Ovary (tissue), 9 donors: Measurements from ENCODE around the gene MYO9A. TPM values are rescaled to one million over a fixed set of nuclear protein-coding genes. Genes with fewer than 3 reads are reported as not detected.
"Not testable (repeated sequence)": the region's sequence is repeated elsewhere in the genome, so short reads cannot be mapped to it uniquely, and the experiment has no call there.

Source experiments
- DNase-seq, 5 donors: peaks; one replicate each; pipeline ENCODE4 v3.0.0-alpha.2; 2019 to 2020
- H3K27ac ChIP-seq, 2 donors: fragments of 200-600 bp; one replicate each; pipeline versions ENCODE4 v1.5.1 to v1.8.0; 2019 to 2022
- H3K27me3 ChIP-seq: fragments of 200-600 bp; one replicate; pipeline ENCODE4 v1.8.0; 2022
- H3K36me3 ChIP-seq: fragments of 200-600 bp; sonication (generic); one replicate; pipeline ENCODE4 v1.5.1; 2019
- H3K4me1 ChIP-seq: one replicate; pipeline ENCODE4 v1.8.1; 2013; ENCODE audit warnings: mild to moderate bottlenecking, moderate library complexity; ENCODE audit not compliant: insufficient read depth
- H3K4me3 ChIP-seq: fragments of 200-600 bp; sonication (generic); one replicate; pipeline ENCODE4 v1.5.1; 2017
- H3K9me3 ChIP-seq, 2 donors: fragments of 200-600 bp in 1 of 2; sonication (generic) in 1 of 2; one replicate each; pipeline versions ENCODE4 v1.5.1 to v1.8.1; 2013 to 2019; ENCODE audit warnings: mild to moderate bottlenecking in 1 of 2, moderate library complexity in 1 of 2
- EP300 ChIP-seq: sonication (generic); formaldehyde crosslinking; IDR thresholded peaks from one replicate; pipeline ENCODE4 v1.6.1; 2017; ENCODE audit warnings: antibody characterized with exemption
- POLR2A ChIP-seq: fragments of 450-650 bp; IDR thresholded peaks from one replicate; pipeline ENCODE4 v1.6.1; 2017; ENCODE audit warnings: antibody characterized with exemption, mild to moderate bottlenecking, moderate library complexity
- WGBS, 3 donors: extraction: QIAGEN DNeasy Blood & Tissue Kit in 1 of 3; methylation state at CpG; one replicate each; pipeline versions ENCODE4 v1.1.5 to v1.1.7; 2013 to 2017; 5-methylcytosine and 5-hydroxymethylcytosine counted together
- intact Hi-C, 4 donors: fragments of 100-400 bp; cut with DNase I; formaldehyde crosslinking; loops; one replicate each; pipeline versions ENCODE4 v1.11.0 to v1.15.1; 2022 to 2023
- polyA plus RNA-seq, 2 donors: library from polyadenylated mRNA; stranded (reverse); fragments of 200-250 nt in 1 of 2; fragments of 350-450 nt in 1 of 2; fragmentation: Illumina TruSeq in 1 of 2; extraction: RNeasy Lipid Tissue Mini Kit (QIAGEN cat#74804) in 1 of 2; gene quantifications; one replicate each; pipeline ENCODE4 v1.2.3, GENCODE V29; 2013 to 2014
- total RNA-seq, 7 donors: library from RNA; depleted of rRNA in 2 of 7; stranded (reverse); fragments of >200 nt in 2 of 7; fragmentation: NEBNext Ultra II Directional in 3 of 7; extraction: Animal tissue kit (Norgen Biotek cat#: 25700) in 3 of 7; gene quantifications; one replicate each; pipeline versions ENCODE4 v1.1.0 to v1.2.4, GENCODE V29; 2016 to 2023
- TF ChIP-seq, protein P1 (sequence below), 3 donors: fragments of 450-650 bp in 2 of 3; fragments of 200-600 bp in 1 of 3; IDR thresholded peaks; one replicate each; pipeline versions ENCODE4 v1.5.1 to v1.8.0; 2016 to 2022; ENCODE audit warnings: antibody characterized with exemption in 3 of 3, mild to moderate bottlenecking in 1 of 3
- donor health status: DM: no; HTN: no; CAD: no; lungs with moderate emphysema.
- donor health status: DM: no; HTN: no; CAD: no.
- donor health status: Bipolar disorder and iron deficiency.
- donor health status: DM: yes; HTN: yes; CAD: no.
- donor health status: DM: no; HTN: no; CAD: no.
- donor health status: DM: yes; HTN: yes; CAD: no.

Gene MYO9A
- total and polyA plus RNA-seq, 9 donors: 8.1 to 71.6 (median 57.2) TPM

DNA sequence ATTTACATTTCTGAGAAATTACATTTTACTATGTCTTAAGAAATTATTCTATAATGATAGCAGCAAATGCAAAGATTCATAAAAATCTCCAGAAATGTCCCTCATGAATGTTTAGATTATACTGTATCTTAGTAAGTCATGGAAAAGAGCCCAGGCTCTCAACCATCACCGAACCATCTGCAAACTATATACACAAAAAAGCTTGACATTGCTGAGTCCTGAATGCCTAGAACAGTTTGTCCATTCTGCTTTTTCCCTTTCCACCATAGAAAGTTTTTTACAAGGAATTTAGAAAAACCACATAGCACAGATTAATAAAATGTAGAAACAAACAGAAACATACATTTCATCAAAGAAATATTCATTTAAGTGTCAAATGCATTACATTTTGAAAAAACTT is 83.6 kb downstream of the MYO9A start:
- TF ChIP-seq, protein P1, sequence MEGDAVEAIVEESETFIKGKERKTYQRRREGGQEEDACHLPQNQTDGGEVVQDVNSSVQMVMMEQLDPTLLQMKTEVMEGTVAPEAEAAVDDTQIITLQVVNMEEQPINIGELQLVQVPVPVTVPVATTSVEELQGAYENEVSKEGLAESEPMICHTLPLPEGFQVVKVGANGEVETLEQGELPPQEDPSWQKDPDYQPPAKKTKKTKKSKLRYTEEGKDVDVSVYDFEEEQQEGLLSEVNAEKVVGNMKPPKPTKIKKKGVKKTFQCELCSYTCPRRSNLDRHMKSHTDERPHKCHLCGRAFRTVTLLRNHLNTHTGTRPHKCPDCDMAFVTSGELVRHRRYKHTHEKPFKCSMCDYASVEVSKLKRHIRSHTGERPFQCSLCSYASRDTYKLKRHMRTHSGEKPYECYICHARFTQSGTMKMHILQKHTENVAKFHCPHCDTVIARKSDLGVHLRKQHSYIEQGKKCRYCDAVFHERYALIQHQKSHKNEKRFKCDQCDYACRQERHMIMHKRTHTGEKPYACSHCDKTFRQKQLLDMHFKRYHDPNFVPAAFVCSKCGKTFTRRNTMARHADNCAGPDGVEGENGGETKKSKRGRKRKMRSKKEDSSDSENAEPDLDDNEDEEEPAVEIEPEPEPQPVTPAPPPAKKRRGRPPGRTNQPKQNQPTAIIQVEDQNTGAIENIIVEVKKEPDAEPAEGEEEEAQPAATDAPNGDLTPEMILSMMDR (IDR thresholded peaks at IDR 0.05): no peak
- no peak for TF ChIP-seq POLR2A
- TF ChIP-seq EP300: no peak
- Histone ChIP-seq H3K4me3 (no peak overlapping the region), H3K36me3 (no peaks in the 10 kb centered on the region), H3K4me1 (peaks cover 2% of the 10 kb centered on the region), H3K27me3 (no peaks in the 10 kb centered on the region), H3K9me3 (no peaks in the 10 kb centered on the region), H3K27ac (no peak overlapping the region)
- DNase-seq: no peak
- WGBS, 3 donors: 56 to 77% (median 76%) methylated on average over 1 of the region's 1 CpG
- intact Hi-C loops: no loop called here

DNA sequence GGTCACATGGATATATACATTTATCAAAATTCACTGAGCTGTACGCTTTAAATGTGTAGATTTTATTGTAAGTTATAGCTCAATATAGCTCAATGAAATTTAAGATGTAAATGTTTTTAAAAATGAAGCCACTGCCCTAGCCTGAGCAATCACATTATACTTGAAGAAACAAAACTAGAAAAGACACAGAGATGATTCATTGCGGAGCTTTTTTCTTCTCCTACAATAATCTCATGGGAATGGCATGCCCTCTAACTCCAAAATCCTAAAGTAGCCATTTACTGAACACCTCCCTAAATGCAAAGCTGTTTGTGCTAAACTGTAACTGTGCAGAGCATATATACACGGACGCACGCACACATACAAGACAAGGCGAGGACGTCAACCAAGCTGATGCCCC is 84.2 kb downstream of the MYO9A start:
- no peak for TF ChIP-seq EP300
- TF ChIP-seq POLR2A: no peak
- TF ChIP-seq, protein P1 (IDR thresholded peaks at IDR 0.05): no peak
- Histone ChIP-seq H3K36me3 (no peaks in the 10 kb centered on the region), H3K4me3 (no peak overlapping the region), H3K4me1 (peaks cover 2% of the 10 kb centered on the region), H3K27ac (no peak overlapping the region), H3K27me3 (no peaks in the 10 kb centered on the region), H3K9me3 (no peaks in the 10 kb centered on the region)
- intact Hi-C loops: no loop called here
- DNase-seq: no peak
- WGBS, 3 donors: 86 to 90% (median 90%) methylated on average over 7 of the region's 7 CpGs

DNA sequence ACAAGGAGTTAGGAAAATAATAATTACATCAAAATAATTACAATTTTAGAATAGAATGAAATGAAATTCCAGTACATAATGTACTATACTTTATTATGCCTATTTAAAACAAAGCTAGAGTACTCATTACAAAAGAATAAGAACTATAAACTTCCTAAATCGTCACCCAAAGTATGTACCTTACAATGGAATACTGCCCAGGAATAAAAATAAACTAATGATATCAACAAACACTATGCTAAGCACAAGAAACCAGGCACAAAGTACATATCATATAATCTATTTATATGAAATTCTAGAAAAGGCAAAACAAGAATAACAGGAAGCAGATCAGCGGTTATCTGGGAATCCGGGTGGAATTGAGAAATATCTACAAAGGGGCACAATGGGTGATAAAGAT is 84.7 kb downstream of the MYO9A start:
- TF ChIP-seq EP300 (no peak), POLR2A (no peak)
- TF ChIP-seq, protein P1 (IDR thresholded peaks at IDR 0.05): no peak
- no peaks in the 10 kb centered on the region for H3K36me3 ChIP-seq
- 41 to 47% (median 43%) methylated on average over 3 of the region's 3 CpGs for whole genome bisulfite sequencing, 3 donors
- H3K4me1 ChIP-seq: peaks cover 2% of the 10 kb centered on the region
- H3K27ac ChIP-seq: no peak overlapping the region
- H3K4me3 ChIP-seq: no peak overlapping the region
- H3K27me3 ChIP-seq: no peaks in the 10 kb centered on the region
- intact Hi-C loops: no loop called here
- DNase-seq: no peak
- H3K9me3 ChIP-seq: no peaks in the 10 kb centered on the region

DNA sequence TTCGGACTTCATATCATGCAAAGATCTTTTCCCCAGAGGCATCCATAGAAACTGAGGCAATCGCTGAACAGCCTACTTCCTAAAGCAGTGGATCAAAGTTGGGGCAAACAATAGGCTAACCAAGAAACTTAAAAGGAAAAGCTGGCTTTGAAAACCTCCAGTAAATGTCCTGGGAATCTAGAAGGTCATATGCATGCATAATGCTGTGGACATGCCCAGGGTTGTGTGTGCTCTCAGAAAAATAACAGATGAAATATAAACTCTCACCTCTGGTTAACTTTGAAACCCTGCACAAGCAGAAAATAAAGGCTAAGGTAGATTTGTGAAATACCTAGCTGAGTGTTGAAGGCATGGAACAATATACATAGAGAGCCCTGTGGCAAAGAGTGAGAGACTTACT is 96.3 kb downstream of the MYO9A start:
- 91 to 95% (median 94%) methylated on average over 2 of the region's 2 CpGs for WGBS, 3 donors
- Histone ChIP-seq H3K4me1 (no peaks in the 10 kb centered on the region), H3K9me3 (no peaks in the 10 kb centered on the region), H3K27me3 (no peaks in the 10 kb centered on the region), H3K27ac (no peak overlapping the region), H3K36me3 (no peaks in the 10 kb centered on the region), H3K4me3 (no peak overlapping the region)
- intact Hi-C loops: no loop called here
- no peak for DNase-seq
- TF ChIP-seq, protein P1 (IDR thresholded peaks at IDR 0.05): no peak
- no peak for TF ChIP-seq POLR2A
- no peak for TF ChIP-seq EP300

DNA sequence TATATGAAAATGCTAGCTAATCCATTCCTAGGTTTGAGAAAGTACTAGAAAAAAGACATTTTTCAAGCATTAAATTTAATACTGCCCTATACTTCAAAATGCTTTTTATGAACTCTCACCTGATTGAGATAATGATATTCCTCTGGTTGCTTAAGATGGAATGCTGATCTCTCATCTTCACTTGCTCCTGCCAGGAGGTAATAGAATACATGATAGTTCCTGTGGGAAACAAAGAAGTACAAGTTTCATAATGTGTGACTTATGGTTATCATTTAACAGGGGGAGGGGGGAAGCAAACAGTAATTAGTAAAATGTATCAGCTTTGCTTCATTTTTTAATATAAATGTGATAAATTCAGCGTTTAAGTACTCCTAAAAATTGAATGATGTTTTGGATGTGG is 97.2 kb downstream of the MYO9A start:
- DNase-seq: no peak
- H3K4me1 ChIP-seq: no peaks in the 10 kb centered on the region
- H3K27me3 ChIP-seq: no peaks in the 10 kb centered on the region
- H3K9me3 ChIP-seq: no peaks in the 10 kb centered on the region
- H3K36me3 ChIP-seq: no peaks in the 10 kb centered on the region
- WGBS, 3 donors: 70 to 74% (median 71%) methylated on average over 1 of the region's 1 CpG
- intact Hi-C loops: no loop called here
- H3K4me3 ChIP-seq: no peak overlapping the region
- H3K27ac ChIP-seq: no peak overlapping the region
- TF ChIP-seq EP300 (no peak), POLR2A (no peak)
- TF ChIP-seq, protein P1 (IDR thresholded peaks at IDR 0.05): no peak

DNA sequence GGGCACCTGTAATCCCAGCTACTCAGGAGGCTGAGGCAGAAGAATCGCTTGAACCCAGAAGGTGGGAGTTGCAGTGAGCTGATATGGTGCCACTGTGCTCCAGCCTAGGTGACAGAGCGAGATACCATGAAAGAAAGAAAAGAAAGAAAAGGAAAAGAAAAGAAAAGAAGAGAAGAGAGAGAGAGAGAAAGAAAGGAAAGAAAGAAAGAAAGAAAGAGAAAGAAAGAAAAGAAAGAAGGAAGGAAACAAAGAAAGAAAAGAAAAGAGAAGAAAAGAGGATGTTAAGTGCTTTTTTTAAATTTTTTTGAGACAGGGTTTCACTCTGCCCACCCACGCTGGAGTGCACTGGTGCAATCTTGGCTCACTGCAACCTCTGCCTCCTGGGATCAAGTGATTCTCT is 103.4 kb downstream of the MYO9A start:
- WGBS, 3 donors: 96 to 98% (median 96%) methylated on average over 3 of the region's 3 CpGs
- H3K9me3 ChIP-seq, H3K27me3 ChIP-seq, intact Hi-C loops, H3K4me1 ChIP-seq, H3K36me3 ChIP-seq, H3K4me3 ChIP-seq, H3K27ac ChIP-seq, DNase-seq: not testable (repeated sequence)
